Mesothelial cell of epicardium (in vitro differentiated cells): ENCODE data around the gene SYNE1. TPM values are rescaled to one million over a fixed set of nuclear protein-coding genes. Genes with fewer than 3 reads are reported as not detected.

Experiments used
- DNase-seq, 2 experiments: peaks; one replicate each; pipeline ENCODE4 v3.0.0; 2021; ENCODE audit warnings: low spot score in 2 of 2; ENCODE audit not compliant: unreplicated experiment in 2 of 2
- H3K27ac Mint-ChIP-seq: 2 replicates; pipeline ENCODE4 v1.8.0; 2021; ENCODE audit warnings: mixed read lengths
- H3K27me3 Mint-ChIP-seq: 2 replicates; pipeline ENCODE4 v1.8.0; 2021; ENCODE audit warnings: low read depth, mixed read lengths
- H3K36me3 Mint-ChIP-seq: 2 replicates; pipeline ENCODE4 v1.8.0; 2021; ENCODE audit warnings: mixed read lengths
- H3K4me1 Mint-ChIP-seq: 2 replicates; pipeline ENCODE4 v1.8.0; 2021; ENCODE audit warnings: mixed read lengths
- H3K4me3 Mint-ChIP-seq: 2 replicates; pipeline ENCODE4 v1.8.0; 2021; ENCODE audit warnings: mild to moderate bottlenecking, moderate library complexity, mixed read lengths
- H3K9me3 Mint-ChIP-seq: 2 replicates; pipeline ENCODE4 v1.8.0; 2021; ENCODE audit warnings: mixed read lengths
- CTCF ChIP-seq: fragments of 200-600 bp; sonication (generic); IDR thresholded peaks from one replicate; pipeline ENCODE4 v1.5.0; 2021; ENCODE audit warnings: antibody characterized with exemption; ENCODE audit not compliant: unreplicated experiment
- total RNA-seq: library from RNA; stranded (reverse); gene quantifications from 3 replicates; pipeline ENCODE4 v1.2.1, GENCODE V29; 2021

The SYNE1 gene
- total RNA-seq, 1 donor from 2014 or later, result 60.5 TPM

- Mint-ChIP-seq H3K27ac (no peak overlapping the region), H3K4me1 (no peaks in the 10 kb centered on the region), H3K4me3 (no peak overlapping the region), H3K9me3 (peaks cover 3% of the 10 kb centered on the region), H3K36me3 (no peaks in the 10 kb centered on the region), H3K27me3 (no peaks in the 10 kb centered on the region)
- no peak for TF ChIP-seq CTCF
- no peak for DNase-seq
Measured at GRCh38 chr6:152398993-152399392, 238.2 kb downstream of the SYNE1 start.

DNA sequence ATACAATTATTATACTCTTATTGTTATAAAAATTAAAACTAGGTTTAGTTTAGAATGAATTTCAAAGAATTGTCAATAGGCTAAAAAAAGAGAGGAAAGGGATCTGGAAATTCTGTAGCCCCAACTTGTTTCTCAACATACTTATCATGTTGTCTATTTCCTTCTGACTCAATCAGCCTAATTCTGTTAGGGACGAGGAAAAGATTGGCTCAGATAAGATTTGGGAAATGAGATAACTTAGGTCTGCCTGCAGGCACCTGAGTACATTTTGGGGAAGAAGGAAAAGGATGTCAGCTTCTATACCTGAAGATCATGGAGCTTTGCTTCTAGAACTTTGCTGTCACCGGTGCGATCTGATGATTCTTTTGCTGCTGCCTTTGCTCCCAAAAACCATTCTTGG is 238.8 kb downstream of the SYNE1 start:
- TF ChIP-seq CTCF, result no peak
- Mint-ChIP-seq H3K4me3 (no peak overlapping the region), H3K27me3 (no peaks in the 10 kb centered on the region), H3K9me3 (peaks cover 3% of the 10 kb centered on the region), H3K27ac (no peak overlapping the region), H3K36me3 (no peaks in the 10 kb centered on the region), H3K4me1 (no peaks in the 10 kb centered on the region)
- DNase-seq, result no peak

DNA sequence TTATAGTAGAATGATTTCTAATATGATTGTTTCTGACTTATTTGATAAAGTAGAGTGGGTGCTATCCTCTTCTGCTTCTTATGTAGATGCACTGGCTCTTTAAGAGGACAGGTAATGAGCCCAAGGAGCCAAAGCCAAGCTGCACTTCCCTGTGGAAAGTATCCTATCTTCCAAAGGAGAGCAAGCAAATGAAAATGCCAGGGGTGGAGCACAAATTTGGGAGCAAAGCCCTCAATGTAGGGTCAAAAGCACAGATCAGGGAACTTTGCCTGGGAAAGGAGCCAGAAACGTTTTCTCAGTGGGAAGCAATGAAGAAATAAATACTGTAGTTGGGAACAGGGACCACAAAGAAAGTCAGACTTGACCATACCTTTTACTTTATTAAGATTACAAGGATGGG is 242.9 kb downstream of the SYNE1 start:
- Mint-ChIP-seq H3K27me3 (no peaks in the 10 kb centered on the region), H3K4me1 (peaks cover 23% of the 10 kb centered on the region), H3K4me3 (no peak overlapping the region), H3K27ac (no peak overlapping the region), H3K9me3 (peaks cover 3% of the 10 kb centered on the region), H3K36me3 (no peaks in the 10 kb centered on the region)
- no peak for TF ChIP-seq CTCF
- no peak for DNase-seq

GRCh38 chr6:152391179-152391880 is 245.8 kb downstream of the SYNE1 start:
- H3K27me3 Mint-ChIP-seq, result no peaks in the 10 kb centered on the region
- H3K4me3 Mint-ChIP-seq, result no peak overlapping the region
- no peaks in the 10 kb centered on the region for H3K36me3 Mint-ChIP-seq
- peaks cover 3% of the 10 kb centered on the region for H3K9me3 Mint-ChIP-seq
- TF ChIP-seq CTCF, result no peak
- DNase-seq, result no peak
- H3K27ac Mint-ChIP-seq, result peak overlapping the region; percentile 85
- H3K4me1 Mint-ChIP-seq, result peaks cover 25% of the 10 kb centered on the region

DNA sequence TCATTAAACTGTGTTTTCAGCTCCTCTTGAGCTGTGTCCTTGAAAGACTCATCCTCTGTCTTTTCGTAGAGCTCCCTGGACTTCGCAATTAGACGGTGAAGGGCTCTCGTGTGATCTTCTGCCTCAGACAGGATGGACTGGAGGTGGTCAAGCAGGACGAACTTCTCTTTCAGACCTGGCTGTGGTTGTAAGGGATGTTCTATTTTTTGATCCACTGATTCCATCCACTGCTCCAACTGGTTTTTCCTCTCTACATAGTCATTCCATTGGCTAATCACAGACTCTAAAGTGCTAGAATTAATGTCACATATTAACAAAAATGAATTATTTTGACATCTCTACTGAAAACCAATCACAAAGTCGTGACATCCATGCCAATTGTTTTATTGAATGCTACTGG is 250.1 kb downstream of the SYNE1 start:
- no peak for TF ChIP-seq CTCF
- H3K4me1 Mint-ChIP-seq, result peaks cover 14% of the 10 kb centered on the region
- no peak for DNase-seq
- H3K27ac Mint-ChIP-seq, result no peak overlapping the region
- no peak overlapping the region for H3K4me3 Mint-ChIP-seq
- H3K9me3 Mint-ChIP-seq, result no peaks in the 10 kb centered on the region
- H3K36me3 Mint-ChIP-seq, result no peaks in the 10 kb centered on the region
- H3K27me3 Mint-ChIP-seq, result no peaks in the 10 kb centered on the region
